Measurements from ENCODE around the gene SRP54. TPM values are rescaled to one million over a fixed set of nuclear protein-coding genes. Genes with fewer than 3 reads are reported as not detected.

Gene SRP54
- total and polyA plus RNA-seq, 4 donors, result 32.6 to 113 (median 38.4) TPM

Other genes starting within 250 kb of the SRP54 start
- gene BAZ1A, start 107.6 kb upstream of the SRP54 start, total RNA-seq, result 10 to 100 TPM; 18.5 to 44.9 TPM
- 1 to 10 TPM; 4.5 to 8.1 TPM for gene BAZ1A, start 107.6 kb upstream of the SRP54 start, polyA plus RNA-seq
- gene FAM177A1, start 63.3 kb downstream of the SRP54 start, total RNA-seq, result 10 to 100 TPM; 12.8 to 38.2 TPM
- gene FAM177A1, start 63.3 kb downstream of the SRP54 start, polyA plus RNA-seq, result 10 to 100 TPM; 40.7 to 69.5 TPM
- 10 to 100 TPM in 1 of 2 donors, 1 to 10 TPM in 1; 9.8 to 19.4 TPM for gene PPP2R3C, start 139.0 kb downstream of the SRP54 start, total RNA-seq
- 10 to 100 TPM in 1 of 2 donors, 1 to 10 TPM in 1; 6.9 to 14.6 TPM for gene PPP2R3C, start 139.0 kb downstream of the SRP54 start, polyA plus RNA-seq
- 10 to 100 TPM; 11.3 to 19.1 TPM for gene PRORP, start 139.6 kb downstream of the SRP54 start, total RNA-seq
- 10 to 100 TPM; 12.0 to 16.8 TPM for gene PRORP, start 139.6 kb downstream of the SRP54 start, polyA plus RNA-seq

All from liver (tissue), 4 donors.